GM18511 (cell line): ENCODE results near the gene TNNT3.

Experiments
- ATAC-seq: cut with Tn5 transposase; IDR thresholded peaks from one replicate; pipeline ENCODE4 v1.9.1; 2021; ENCODE audit warnings: mild to moderate bottlenecking, moderate library complexity; ENCODE audit not compliant: unreplicated experiment

Gene TNNT3

GRCh38 chr11:1947592-1948237 lies 28.2 kb downstream of the TNNT3 start:
- no peak for ATAC-seq

GRCh38 chr11:1948389-1948788 lies 28.9 kb downstream of the TNNT3 start:
- no peak for ATAC-seq

GRCh38 chr11:1949302-1949701 lies 29.8 kb downstream of the TNNT3 start:
- no peak for ATAC-seq

- no peak for ATAC-seq
These were observed 30.4 kb downstream of the TNNT3 start for GRCh38 chr11:1949922-1950321.

- no peak for ATAC-seq
These were observed 33.4 kb downstream of the TNNT3 start for GRCh38 chr11:1952806-1953482.

- no peak for ATAC-seq
These were observed 34.2 kb downstream of the TNNT3 start for GRCh38 chr11:1953489-1954266.

- no peak for ATAC-seq
These were observed 38.9 kb downstream of the TNNT3 start for GRCh38 chr11:1958367-1958766.

GRCh38 chr11:1959786-1960185 lies 40.3 kb downstream of the TNNT3 start:
- no peak for ATAC-seq

GRCh38 chr11:1963864-1964263 lies 44.4 kb downstream of the TNNT3 start:
- no peak for ATAC-seq

- no peak for ATAC-seq
These were observed 44.8 kb downstream of the TNNT3 start for GRCh38 chr11:1964348-1964747.

- no peak for ATAC-seq
These were observed 45.5 kb downstream of the TNNT3 start for GRCh38 chr11:1964955-1965354.

GRCh38 chr11:1966531-1966930 lies 47.0 kb downstream of the TNNT3 start:
- ATAC-seq, result no peak

GRCh38 chr11:1967641-1968225 lies 48.2 kb downstream of the TNNT3 start:
- ATAC-seq, result no peak

GRCh38 chr11:1968454-1969002 lies 49.0 kb downstream of the TNNT3 start:
- ATAC-seq, result no peak

GRCh38 chr11:1969035-1969434 lies 49.5 kb downstream of the TNNT3 start:
- ATAC-seq, result no peak

- ATAC-seq, result no peak
These were observed 50.3 kb downstream of the TNNT3 start for GRCh38 chr11:1969776-1970175.

- ATAC-seq, result no peak
These were observed 51.5 kb downstream of the TNNT3 start for GRCh38 chr11:1970956-1971355.

GRCh38 chr11:1975185-1975584 lies 55.7 kb downstream of the TNNT3 start:
- no peak for ATAC-seq

- ATAC-seq, result no peak
These were observed 59.4 kb downstream of the TNNT3 start for GRCh38 chr11:1978720-1979473.

- no peak for ATAC-seq
These were observed 60.1 kb downstream of the TNNT3 start for GRCh38 chr11:1979607-1980006.
